GM15510 (cell line): ENCODE results near the gene ROCK1.

Experiments
- POLR2A ChIP-seq: IDR thresholded peaks from 3 replicates; pipeline ENCODE4 v1.6.1; 2011; ENCODE audit warnings: borderline replicate concordance; ENCODE audit not compliant: insufficient read length; ENCODE audit errors: extremely low read depth

Gene ROCK1

GRCh38 chr18:21081426-21081825 lies 30.2 kb downstream of the ROCK1 start:
- TF ChIP-seq POLR2A: no peak

- TF ChIP-seq POLR2A: no peak
Observed at GRCh38 chr18:21080576-21080975, 31.0 kb downstream of the ROCK1 start.

GRCh38 chr18:21074336-21075323 lies 37.0 kb downstream of the ROCK1 start:
- TF ChIP-seq POLR2A: no peak

GRCh38 chr18:21073180-21073579 lies 38.4 kb downstream of the ROCK1 start:
- TF ChIP-seq POLR2A: no peak

- TF ChIP-seq POLR2A: no peak
Observed at GRCh38 chr18:21071071-21071470, 40.5 kb downstream of the ROCK1 start.

- no peak for TF ChIP-seq POLR2A
Observed at GRCh38 chr18:21069468-21069867, 42.1 kb downstream of the ROCK1 start.

GRCh38 chr18:21064347-21064746 lies 47.3 kb downstream of the ROCK1 start:
- no peak for TF ChIP-seq POLR2A

- no peak for TF ChIP-seq POLR2A
Observed at GRCh38 chr18:21063011-21063410, 48.6 kb downstream of the ROCK1 start.

- TF ChIP-seq POLR2A: no peak
Observed at GRCh38 chr18:21057112-21057511, 54.5 kb downstream of the ROCK1 start.

GRCh38 chr18:21056545-21056944 lies 55.1 kb downstream of the ROCK1 start:
- no peak for TF ChIP-seq POLR2A

- no peak for TF ChIP-seq POLR2A
Observed at GRCh38 chr18:21054252-21054821, 57.3 kb downstream of the ROCK1 start.

- TF ChIP-seq POLR2A: no peak
Observed at GRCh38 chr18:21053127-21053526, 58.5 kb downstream of the ROCK1 start.

- no peak for TF ChIP-seq POLR2A
Observed at GRCh38 chr18:21052385-21052784, 59.2 kb downstream of the ROCK1 start.

- TF ChIP-seq POLR2A: no peak
Observed at GRCh38 chr18:21051620-21052019, 60.0 kb downstream of the ROCK1 start.

- no peak for TF ChIP-seq POLR2A
Observed at GRCh38 chr18:21049306-21049705, 62.3 kb downstream of the ROCK1 start.

GRCh38 chr18:21047126-21047525 lies 64.5 kb downstream of the ROCK1 start:
- no peak for TF ChIP-seq POLR2A
